A673 (cell line): ENCODE results near the gene CXCL5. TPM values are rescaled to one million over a fixed set of nuclear protein-coding genes. Genes with fewer than 3 reads are reported as not detected.

Experiments used
- BruUV-seq: library from RNA; stranded (reverse); fragments of 400-500 nt; replicated peaks from 2 replicates; lab custom pipeline; 2021; lab: Mats Ljungman, UMichigan
- CTCF ChIA-PET: fragments of 300-600 bp; sonication (Branson Sonifier 250); formaldehyde crosslinking; loops from one replicate; lab custom pipeline; 2022; ENCODE audit warnings: antibody characterized with exemption; lab: Charles Lee
- POLR2A ChIA-PET: fragments of 300-600 bp; sonication (Branson Sonifier 250); formaldehyde crosslinking; loops from one replicate; lab custom pipeline; 2022; ENCODE audit warnings: antibody characterized with exemption; ENCODE audit not compliant: low non-redundant PET; lab: Charles Lee
- DNase-seq: peaks from one replicate; pipeline ENCODE4 v3.0.0-alpha.2; 2015; ENCODE audit warnings: low spot score
- H3K27ac ChIP-seq: fragments of 200-600 bp; sonication (generic); 2 replicates; pipeline ENCODE4 v1.5.1; 2016; ENCODE audit warnings: mixed run types, low read depth, mild to moderate bottlenecking, mixed read lengths, antibody characterized with exemption, low read length; ENCODE audit not compliant: poor library complexity, severe bottlenecking
- H3K27me3 ChIP-seq: fragments of 200-600 bp; sonication (generic); replicated peaks from 2 replicates; pipeline ENCODE4 v1.6.1; 2017; ENCODE audit warnings: mixed run types, low read depth, mild to moderate bottlenecking, mixed read lengths, antibody characterized with exemption, low read length; ENCODE audit not compliant: insufficient read depth, poor library complexity
- H3K36me3 ChIP-seq: fragments of 200-600 bp; sonication (generic); 2 replicates; pipeline ENCODE4 v1.6.1; 2016; ENCODE audit warnings: mixed run types, mild to moderate bottlenecking, mixed read lengths, antibody characterized with exemption, low read length; ENCODE audit not compliant: insufficient read depth, poor library complexity, severe bottlenecking
- H3K4me1 ChIP-seq: fragments of 200-600 bp; sonication (generic); 2 replicates; pipeline ENCODE4 v1.6.1; 2017; ENCODE audit warnings: mixed run types, mild to moderate bottlenecking, mixed read lengths, antibody characterized with exemption, low read length; ENCODE audit not compliant: insufficient read depth, poor library complexity, severe bottlenecking
- H3K4me3 ChIP-seq: fragments of 200-600 bp; sonication (generic); 2 replicates; pipeline ENCODE4 v1.5.1; 2016; ENCODE audit warnings: low read depth, mixed run types, mild to moderate bottlenecking, mixed read lengths, low read length; ENCODE audit not compliant: poor library complexity, severe bottlenecking
- H3K9me3 ChIP-seq: fragments of 200-600 bp; sonication (generic); 2 replicates; pipeline ENCODE4 v1.6.1; 2016; ENCODE audit warnings: mixed run types, low read depth, mild to moderate bottlenecking, mixed read lengths, antibody characterized with exemption, low read length; ENCODE audit not compliant: poor library complexity, severe bottlenecking
- CTCF ChIP-seq: fragments of 300-800, 200-600 bp; sonication (generic); conservative IDR thresholded peaks from 2 replicates; pipeline ENCODE4 v1.5.1; 2017; ENCODE audit warnings: low read depth, mild to moderate bottlenecking, antibody characterized with exemption, low read length, moderate library complexity, mixed read lengths
- EZH2 ChIP-seq: fragments of 200-600 bp; sonication (generic); IDR thresholded peaks from 2 replicates; pipeline ENCODE4 v1.6.1; 2017; ENCODE audit warnings: borderline replicate concordance, low read depth, mild to moderate bottlenecking, mixed read lengths, antibody characterized with exemption, low read length; ENCODE audit not compliant: poor library complexity, severe bottlenecking
- intact Hi-C: fragments of 100-400 bp; cut with micrococcal nuclease; formaldehyde crosslinking; loops from one replicate; pipeline ENCODE4 v1.10.0; 2022; ENCODE audit not compliant: unreplicated experiment
- total RNA-seq: library from RNA; stranded (reverse); gene quantifications from 2 replicates; pipeline ENCODE4 v1.2.3, GENCODE V29; 2021

CXCL5 gene
- total RNA-seq, 1 experiment from 2014 or later = not detected

GRCh38 chr4:74041418-74041817 lies 42.9 kb upstream of the CXCL5 start:
- no peak for TF ChIP-seq CTCF
- TF ChIP-seq EZH2 = no peak
- Histone ChIP-seq H3K9me3 (no peaks in the 10 kb centered on the region), H3K4me1 (no peaks in the 10 kb centered on the region), H3K27ac (no peak overlapping the region), H3K4me3 (no peak overlapping the region), H3K27me3 (no peaks in the 10 kb centered on the region), H3K36me3 (no peaks in the 10 kb centered on the region)
- DNase-seq = no peak
- ChIA-PET POLR2A (no interaction called here), CTCF (no interaction called here)
- intact Hi-C loops = no loop called here
- BruUV-seq = no TSS peak

GRCh38 chr4:74039315-74039763 lies 40.9 kb upstream of the CXCL5 start:
- POLR2A ChIA-PET = no interaction called here
- DNase-seq = peak; percentile 14
- no peaks in the 10 kb centered on the region for H3K4me1 ChIP-seq

GRCh38 chr4:74038425-74039314 lies 40.2 kb upstream of the CXCL5 start, which contains the start of gene CXCL3:
Gene CXCL3 (minus strand): TSS chr4:74038689. CDS start chr4:74038611, 78 bp downstream.
- DNase-seq = peak; percentile 57
- no peaks in the 10 kb centered on the region for H3K9me3 ChIP-seq
- CTCF ChIA-PET = interaction anchor here (0.6 kb wide), 2 partner anchors 366 to 369 kb away, joined by 6 to 7 read pairs; no protein-coding TSS in a partner anchor
- H3K27ac ChIP-seq = peak within 1 kb of the TSS; percentile 54
- intact Hi-C loops = no loop called here
- H3K27me3 ChIP-seq = no peaks in the 10 kb centered on the region
- no peaks in the 10 kb centered on the region for H3K36me3 ChIP-seq
- no peaks in the 10 kb centered on the region for H3K4me1 ChIP-seq
- POLR2A ChIA-PET = no interaction called here
- no TSS peak for BruUV-seq
- H3K4me3 ChIP-seq = peak within 1 kb of the TSS; percentile 60
- TF ChIP-seq EZH2 (no peak), CTCF (peak; percentile 36; the same call in 1 of the 2 replicates)

More at GRCh38 chr4:74039315-74039763, 40.9 kb upstream of the CXCL5 start:
- TF ChIP-seq EZH2 = no peak
- no peak overlapping the region for H3K27ac ChIP-seq
- no peaks in the 10 kb centered on the region for H3K27me3 ChIP-seq
- intact Hi-C loops = no loop called here
- peak overlapping the region; percentile 60 for H3K4me3 ChIP-seq
- no TSS peak for BruUV-seq
- CTCF ChIA-PET = no interaction called here
- H3K9me3 ChIP-seq = no peaks in the 10 kb centered on the region
- no peaks in the 10 kb centered on the region for H3K36me3 ChIP-seq
